GM18907 (cell line): ENCODE data around the gene SLC48A1.

Experiments used
- ATAC-seq: cut with Tn5 transposase; IDR thresholded peaks from one replicate; pipeline ENCODE4 v1.9.1; 2021; ENCODE audit warnings: mild to moderate bottlenecking, moderate library complexity; ENCODE audit not compliant: unreplicated experiment

SLC48A1 gene

GRCh38 chr12:47821346-47821706, 48.3 kb downstream of the SLC48A1 start:
- no peak for ATAC-seq

DNA sequence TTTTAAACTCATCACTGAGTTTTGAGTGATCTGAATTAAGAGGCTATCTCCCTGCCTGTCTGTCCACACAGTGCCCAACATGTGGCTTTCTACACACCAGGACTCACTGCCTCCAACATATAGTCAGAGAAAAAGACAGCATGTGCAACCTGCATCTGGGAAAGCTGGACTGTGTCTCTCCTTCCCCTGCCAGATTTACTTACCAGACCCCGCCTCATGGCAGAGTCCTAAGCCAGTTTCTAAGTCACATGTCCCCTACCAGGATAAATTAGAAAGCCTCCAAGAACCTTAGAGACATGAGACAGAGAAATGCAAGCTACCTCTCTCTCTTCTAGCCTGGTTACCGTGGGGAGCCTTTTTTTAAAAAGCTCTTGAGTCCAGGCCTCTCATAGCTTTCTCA, 49.4 kb downstream of the SLC48A1 start:
- ATAC-seq, result no peak

GRCh38 chr12:47822863-47823262, 49.8 kb downstream of the SLC48A1 start:
- no peak for ATAC-seq

GRCh38 chr12:47823422-47824086, 50.5 kb downstream of the SLC48A1 start:
- ATAC-seq, result no peak

DNA sequence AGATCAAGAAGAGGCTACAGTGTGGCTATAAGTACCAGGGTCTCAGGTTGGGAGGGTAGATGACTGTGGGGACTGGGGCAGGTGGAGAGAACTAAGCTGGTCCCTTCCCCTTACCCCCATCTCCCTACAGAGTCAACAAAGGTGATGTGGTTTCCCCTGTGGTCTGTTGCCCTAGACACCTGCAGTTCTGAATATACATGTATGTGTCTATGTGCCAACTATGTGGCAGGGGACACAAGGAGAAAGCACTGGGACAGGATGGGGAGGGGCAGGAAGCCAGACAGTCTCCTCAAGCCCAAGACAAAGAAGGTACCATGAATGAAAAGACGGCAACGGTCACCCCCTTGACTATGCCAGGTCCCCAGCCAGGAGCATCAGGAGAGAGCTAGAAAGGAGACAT, 51.2 kb downstream of the SLC48A1 start:
- no peak for ATAC-seq

- ATAC-seq, result no peak
These were observed 51.6 kb downstream of the SLC48A1 start for GRCh38 chr12:47824635-47825034.

- ATAC-seq, result no peak
These were observed 52.2 kb downstream of the SLC48A1 start for GRCh38 chr12:47825173-47825639.

- no peak for ATAC-seq
These were observed 55.3 kb downstream of the SLC48A1 start for GRCh38 chr12:47828008-47828975.

DNA sequence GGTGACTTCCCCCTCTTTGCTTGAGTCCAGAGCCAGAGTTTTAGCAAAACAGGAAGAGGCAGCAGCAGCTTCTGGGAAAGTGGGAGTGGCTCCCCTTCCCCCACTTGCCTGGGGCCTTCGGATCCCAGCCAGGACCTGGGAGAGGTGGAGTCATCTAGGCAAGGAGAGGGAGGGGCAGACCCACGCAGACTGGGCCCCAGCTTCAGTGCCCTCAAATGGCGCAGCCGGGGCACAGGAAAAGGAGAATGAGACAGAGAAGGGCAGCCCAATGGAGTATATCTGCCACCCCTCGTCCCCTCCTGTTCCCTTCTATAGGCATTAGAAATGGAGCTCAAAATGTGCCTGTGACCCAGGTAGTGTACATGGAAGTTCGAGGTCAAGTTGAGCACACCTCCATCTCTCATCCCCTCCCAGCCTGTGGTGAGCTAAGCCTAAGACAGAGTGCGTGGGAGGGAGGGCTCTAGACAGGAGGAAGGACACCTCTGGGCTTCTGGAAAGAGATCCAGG, 56.0 kb downstream of the SLC48A1 start:
- ATAC-seq, result no peak

GRCh38 chr12:47829584-47829983, 56.5 kb downstream of the SLC48A1 start:
- no peak for ATAC-seq
